Heart right ventricle (tissue), 16 donors: Measurements from ENCODE around the gene LEMD3. TPM values are rescaled to one million over a fixed set of nuclear protein-coding genes. Genes with fewer than 3 reads are reported as not detected.

Source experiments
- ATAC-seq, 8 donors: fragments of 200-7000 bp; cut with Tn5 transposase; one replicate each; pipeline ENCODE4 v1.9.1; 2020; ENCODE audit warnings: mild to moderate bottlenecking in 8 of 8, moderate library complexity in 8 of 8, moderate number of reproducible peaks in 1 of 8
- DNase-seq, 2 donors: peaks; one replicate each; pipeline ENCODE4 v3.0.0-alpha.2; 2020
- H3K27ac ChIP-seq, 10 donors: fragments of 200-600 bp; sonication (generic) in 2 of 10; one replicate each; pipeline versions ENCODE4 v1.5.0 to v1.8.0; 2020 to 2022; ENCODE audit warnings: mild to moderate bottlenecking in 3 of 10
- H3K27me3 ChIP-seq, 7 donors: fragments of 200-600 bp; one replicate each; pipeline ENCODE4 v1.8.0; 2021 to 2022; ENCODE audit warnings: mild to moderate bottlenecking in 2 of 7
- H3K36me3 ChIP-seq, 9 donors: fragments of 200-600 bp; sonication (generic) in 1 of 9; one replicate each; pipeline versions ENCODE4 v1.5.0 to v1.8.0; 2020 to 2022; ENCODE audit warnings: mild to moderate bottlenecking in 2 of 9
- H3K4me1 ChIP-seq, 9 donors: fragments of 200-600 bp; sonication (generic) in 1 of 9; one replicate each; pipeline versions ENCODE4 v1.5.0 to v1.8.0; 2020 to 2022; ENCODE audit warnings: mild to moderate bottlenecking in 4 of 9
- H3K4me3 ChIP-seq, 10 donors: fragments of 200-600 bp; sonication (generic) in 2 of 10; one replicate each; pipeline versions ENCODE4 v1.5.0 to v1.8.0; 2020 to 2022; ENCODE audit warnings: mild to moderate bottlenecking in 7 of 10, moderate library complexity in 2 of 10
- H3K9me3 ChIP-seq, 11 donors: fragments of 200-600 bp in 10 of 11; sonication (generic) in 2 of 11; one replicate each; pipeline versions ENCODE4 v1.5.0 to v1.8.0; 2013 to 2022; ENCODE audit warnings: mild to moderate bottlenecking in 2 of 11, control low read depth in 1 of 11, moderate library complexity in 1 of 11
- CTCF ChIP-seq, 9 donors: fragments of 200-600 bp; sonication (generic) in 2 of 9; IDR thresholded peaks; one replicate each; pipeline versions ENCODE4 v1.5.0 to v1.8.0; 2021 to 2022; ENCODE audit warnings: antibody characterized with exemption in 9 of 9, mild to moderate bottlenecking in 5 of 9, moderate library complexity in 1 of 9
- WGBS, 2 donors: extraction: QIAGEN DNeasy Blood & Tissue Kit; methylation state at CpG; one replicate each; pipeline ENCODE4 v1.1.7; 2013; ENCODE audit warnings: inconsistent platforms in 1 of 2; 5-methylcytosine and 5-hydroxymethylcytosine counted together
- intact Hi-C, 10 donors: fragments of 100-400 bp; cut with DNase I; formaldehyde crosslinking; loops; one replicate each; pipeline versions ENCODE4 v1.11.1 to v1.14.2; 2022
- polyA plus RNA-seq, 2 donors: library from polyadenylated mRNA; stranded (reverse); fragments of 200-250 nt; gene quantifications; one replicate each; pipeline ENCODE4 v1.2.3, GENCODE V29; 2013
- total RNA-seq, 10 donors: library from RNA; stranded (reverse); fragmentation: NEBNext Ultra II Directional in 3 of 10; extraction: Animal tissue kit (Norgen Biotek cat#: 25700) in 3 of 10; gene quantifications; one replicate each; pipeline versions ENCODE4 v1.2.1 to v1.2.4, GENCODE V29; 2021 to 2023
- donor health status: Arrhythmogenic right ventricular cardiomyopathy.
- donor health status: ischemic (EF 13 %, LVEDD 7.1; RV severe dilation, severe dysfunction).
- donor health status: healthy with polysubstance abuse.
- donor health status: DM: no; HTN: yes; CAD: no.
- donor health status: DM: no; HTN: no; CAD: no.
- donor health status: ischemic (EF 25% LVEDD 6.9; RV normal size, moderate dysfunction).
- donor health status: ischemic (EF 25% LVEDD 5.7; RV mildly dilated, moderate dysfunction).
- donor health status: healthy.
- donor health status: DM: yes; HTN: yes; CAD: no.
- donor health status: Ischemic cardiomyopathy.
- donor health status: ischemic (EF 35%, LVEDD 5.7; RV mildly dilated, moderate dysfunction).
- donor health status: nonischemic (EF 11% LVEDD 7.7; RV severe dilation, severe dysfunction).
- donor health status: DM: yes; HTN: yes; CAD: no.
- donor health status: PGD.
- donor health status: ischemic (EF 29% LVEDD 5.4; RV normal size, mild dysfunction).
- donor health status: nonischemic (EF 23%, LVEDD 6.1; RV moderate dilation, normal function).

LEMD3 gene
- total and polyA plus RNA-seq, 12 donors, result 4.5 to 16.3 (median 11.9) TPM

GRCh38 chr12:65237153-65237552, 67.8 kb downstream of the LEMD3 start:
- Histone ChIP-seq H3K27ac (no peak overlapping the region), H3K27me3 (no peaks in the 10 kb centered on the region), H3K4me3 (no peak overlapping the region), H3K9me3 (no peaks in the 10 kb centered on the region), H3K4me1 (peaks cover 0 to 3% (median 0%) of the 10 kb centered on the region in 9 donors), H3K36me3 (peaks cover 0 to 33% (median 8%) of the 10 kb centered on the region in 9 donors)
- DNase-seq (no peak), ATAC-seq (no peak)
- 97 to 100% methylated on average over 1 of the region's 1 CpG for WGBS, 2 donors
- intact Hi-C loops, result no loop called here
- no peak for TF ChIP-seq CTCF (IDR thresholded peaks at IDR 0.05)

DNA sequence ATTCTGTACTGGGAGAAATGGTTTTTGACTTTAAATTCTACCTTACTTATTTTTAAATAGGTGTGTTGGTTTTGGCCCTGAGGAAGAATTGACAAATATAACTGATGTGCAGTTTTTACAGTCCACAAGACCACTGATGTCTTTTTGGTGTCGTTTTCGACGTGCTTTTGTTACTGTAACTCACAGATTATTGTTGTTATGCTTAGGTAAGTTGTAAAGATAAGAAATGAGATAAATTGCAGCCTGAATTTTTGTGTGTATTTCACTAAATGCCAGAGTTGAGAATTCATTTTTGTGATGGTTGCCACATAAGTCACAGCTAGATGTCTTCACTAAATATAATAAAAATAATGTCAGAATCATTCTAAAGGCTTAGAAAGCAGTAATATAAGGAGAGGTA, 69.2 kb downstream of the LEMD3 start:
- no peaks in the 10 kb centered on the region for H3K9me3 ChIP-seq
- no peak overlapping the region for H3K4me3 ChIP-seq
- TF ChIP-seq CTCF (IDR thresholded peaks at IDR 0.05), result no peak
- ATAC-seq, result no peak
- H3K27ac ChIP-seq, result no peak overlapping the region
- peaks cover 0 to 47% (median 17%) of the 10 kb centered on the region in 9 donors for H3K36me3 ChIP-seq
- intact Hi-C loops, result no loop called here
- 92 to 94% methylated on average over 3 of the region's 3 CpGs for whole genome bisulfite sequencing, 2 donors
- DNase-seq, result no peak
- H3K4me1 ChIP-seq, result no peaks in the 10 kb centered on the region
- H3K27me3 ChIP-seq, result no peaks in the 10 kb centered on the region

DNA sequence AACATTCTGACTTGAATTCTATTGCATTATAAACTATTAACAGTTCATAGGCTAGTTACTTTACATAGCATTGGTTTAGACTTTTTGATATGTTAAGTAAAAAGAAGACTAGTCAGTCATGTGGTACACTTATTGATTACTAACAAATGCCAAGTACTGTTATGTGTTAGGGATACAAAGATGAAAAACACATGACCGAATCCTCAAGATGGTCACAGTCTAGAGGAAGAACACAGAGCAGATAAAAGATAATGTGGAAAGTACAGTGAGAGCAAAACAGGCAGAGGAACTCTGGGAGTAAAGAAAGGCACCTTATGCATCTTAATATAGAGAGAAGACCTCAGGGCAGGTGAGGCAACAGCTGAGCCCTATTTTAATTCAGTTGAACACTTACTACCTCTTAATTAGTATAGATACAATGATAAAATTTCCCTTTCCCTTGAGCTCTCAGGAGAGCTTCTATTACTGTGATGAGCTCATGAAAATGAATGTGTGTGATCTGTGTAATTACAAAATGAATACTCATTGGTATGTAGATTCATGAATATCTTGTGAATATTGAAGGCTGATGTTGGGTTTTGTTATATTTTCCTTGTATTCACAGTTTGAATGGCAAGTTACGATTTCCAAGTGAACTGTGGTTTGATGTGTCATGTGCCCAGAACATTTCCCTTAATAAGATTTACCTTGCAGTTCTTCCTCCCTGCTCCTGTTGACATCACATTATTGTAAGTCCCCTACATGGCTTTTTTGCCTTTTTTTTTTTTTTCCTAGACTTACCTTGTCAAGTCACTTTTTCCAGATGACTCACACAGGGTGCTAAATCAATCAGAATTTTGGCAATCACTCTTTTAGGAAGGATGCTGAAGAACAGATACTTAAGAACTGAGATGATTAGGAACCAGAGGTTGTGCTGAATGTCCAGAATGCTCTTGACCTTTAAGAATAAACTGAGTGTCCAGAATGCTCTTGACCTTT, 79.6 kb downstream of the LEMD3 start:
- intact Hi-C loops, result loop anchor here in 1 of 10 donors (10.0 kb wide), 1 partner anchor 354 kb away; no protein-coding TSS in a partner anchor

DNA sequence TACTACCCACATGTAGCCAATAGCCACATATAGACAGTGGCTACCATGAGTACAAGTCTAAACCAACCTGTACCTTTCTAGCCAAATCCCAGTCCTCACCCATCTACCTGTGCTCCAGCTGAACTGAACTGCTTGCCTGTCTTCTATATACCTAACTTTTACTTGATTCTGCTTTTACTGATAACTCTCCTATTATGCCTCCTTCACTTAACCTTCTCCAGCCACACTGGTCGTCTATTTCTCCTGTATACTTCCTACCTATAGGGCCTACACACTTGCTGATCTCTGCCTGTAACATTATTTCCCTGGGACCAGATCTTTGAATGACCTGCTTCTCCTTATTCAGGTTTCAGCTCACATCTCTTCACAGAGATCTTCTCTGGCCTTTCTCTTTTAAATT, 83.1 kb downstream of the LEMD3 start:
- no peak for ATAC-seq
- intact Hi-C loops, result no loop called here
- WGBS, 2 donors, result 67 to 70% methylated on average over 1 of the region's 1 CpG
- no peak for DNase-seq
- Histone ChIP-seq H3K27me3 (no peaks in the 10 kb centered on the region), H3K27ac (no peak overlapping the region), H3K36me3 (peaks cover 0 to 18% (median 0%) of the 10 kb centered on the region in 9 donors), H3K9me3 (no peaks in the 10 kb centered on the region), H3K4me3 (no peak overlapping the region), H3K4me1 (no peaks in the 10 kb centered on the region)
- TF ChIP-seq CTCF (IDR thresholded peaks at IDR 0.05), result no peak

More for the DNA sequence above, 79.6 kb downstream of the LEMD3 start:
- Histone ChIP-seq H3K4me1 (no peaks in the 10 kb centered on the region), H3K27me3 (no peaks in the 10 kb centered on the region), H3K4me3 (no peak overlapping the region), H3K36me3 (peaks cover 0 to 53% (median 15%) of the 10 kb centered on the region in 9 donors), H3K27ac (no peak overlapping the region), H3K9me3 (no peaks in the 10 kb centered on the region)
- no peak for DNase-seq
- WGBS, 2 donors, result 92% methylated on average over 2 of the region's 2 CpGs
- ATAC-seq, result no peak
- no peak for TF ChIP-seq CTCF (IDR thresholded peaks at IDR 0.05)
